Heart left ventricle (tissue), 13 donors: Measurements from ENCODE around the gene NCAPG.

Source experiments
- CTCF ChIP-seq, 12 donors: fragments of 200-600 bp; sonication (generic) in 4 of 12; IDR thresholded peaks; one replicate each; pipeline versions ENCODE4 v1.5.0 to v1.8.0; 2018 to 2022; ENCODE audit warnings: antibody characterized with exemption in 12 of 12, mild to moderate bottlenecking in 5 of 12
- POLR2A ChIP-seq, 2 donors: fragments of 450-650 bp; IDR thresholded peaks; one replicate each; pipeline ENCODE4 v1.6.1; 2017; ENCODE audit warnings: antibody characterized with exemption in 2 of 2, mild to moderate bottlenecking in 2 of 2, moderate library complexity in 2 of 2
- donor health status: ischemic (EF 13 %, LVEDD 7.1; RV severe dilation, severe dysfunction).
- donor health status: DM: no; HTN: yes; CAD: no.
- donor health status: DM: no; HTN: no; CAD: no.
- donor health status: ischemic (EF 25% LVEDD 6.9; RV normal size, moderate dysfunction).
- donor health status: ischemic (EF 25% LVEDD 5.7; RV mildly dilated, moderate dysfunction).
- donor health status: ischemic (EF 35%, LVEDD 5.7; RV mildly dilated, moderate dysfunction).
- donor health status: nonischemic (EF 11% LVEDD 7.7; RV severe dilation, severe dysfunction).
- donor health status: DM: yes; HTN: yes; CAD: no.
- donor health status: PGD.
- donor health status: ischemic (EF 29% LVEDD 5.4; RV normal size, mild dysfunction).
- donor health status: nonischemic (EF 23%, LVEDD 6.1; RV moderate dilation, normal function).

GRCh38 chr4:17780501-17781299, 30.1 kb upstream of the NCAPG start:
- TF ChIP-seq POLR2A (IDR thresholded peaks at IDR 0.05) (no peak), CTCF (IDR thresholded peaks at IDR 0.05) (no peak)
